Left lung (tissue), 10 donors: ENCODE measurements around the gene FNIP2. TPM values are rescaled to one million over a fixed set of nuclear protein-coding genes. Genes with fewer than 3 reads are reported as not detected.

Experiments
- ATAC-seq: fragments of 200-7000 bp; cut with Tn5 transposase; one replicate; pipeline ENCODE4 v1.9.1; 2020; ENCODE audit warnings: moderate library complexity
- DNase-seq, 4 donors: peaks; one replicate each; pipeline ENCODE4 v3.0.0-alpha.2; 2013 to 2020
- H3K27ac ChIP-seq, 2 donors: fragments of 200-600 bp; sonication (generic) in 1 of 2; one replicate each; pipeline versions ENCODE4 v1.5.0 to v1.8.0; 2020 to 2021
- H3K27me3 ChIP-seq, 2 donors: fragments of 200-600 bp; sonication (generic) in 1 of 2; one replicate each; pipeline versions ENCODE4 v1.5.0 to v1.8.0; 2020 to 2021
- H3K36me3 ChIP-seq, 2 donors: fragments of 200-600 bp; sonication (generic) in 1 of 2; one replicate each; pipeline versions ENCODE4 v1.5.0 to v1.8.0; 2020 to 2021
- H3K4me1 ChIP-seq, 2 donors: fragments of 200-600 bp; one replicate each; pipeline ENCODE4 v1.8.0; 2021
- H3K4me3 ChIP-seq, 2 donors: fragments of 200-600 bp; sonication (generic) in 1 of 2; one replicate each; pipeline versions ENCODE4 v1.5.0 to v1.8.0; 2020 to 2021; ENCODE audit warnings: mild to moderate bottlenecking in 1 of 2
- H3K9me3 ChIP-seq, 2 donors: fragments of 200-600 bp; sonication (generic) in 1 of 2; one replicate each; pipeline versions ENCODE4 v1.5.0 to v1.8.0; 2020 to 2021
- CTCF ChIP-seq, 2 donors: fragments of 200-600 bp; sonication (generic) in 1 of 2; IDR thresholded peaks; one replicate each; pipeline versions ENCODE4 v1.5.0 to v1.8.0; 2021; ENCODE audit warnings: antibody characterized with exemption in 2 of 2
- intact Hi-C, 2 donors: fragments of 100-400 bp; cut with DNase I; formaldehyde crosslinking; loops; one replicate each; pipeline versions ENCODE4 v1.11.2 to v1.14.2; 2022
- polyA plus RNA-seq, 6 donors: library from polyadenylated mRNA; unstranded; fragments of 120-200 nt; gene quantifications; one replicate each; pipeline ENCODE4 v1.2.1, GENCODE V29; 2013; ENCODE audit not compliant: insufficient read length in 6 of 6
- total RNA-seq, 2 donors: library from RNA; stranded (reverse); fragmentation: NEBNext Ultra II Directional; extraction: Animal tissue kit (Norgen Biotek cat#: 25700); gene quantifications; one replicate each; pipeline ENCODE4 v1.2.1, GENCODE V29; 2021
- donor health status: DM: no; HTN: yes; CAD: no.
- donor health status: DM: no; HTN: no; CAD: no.

Gene FNIP2
- total and polyA plus RNA-seq, 8 donors = 24.5 to 71.2 (median 29.3) TPM

- no peaks in the 10 kb centered on the region for H3K36me3 ChIP-seq
- ATAC-seq (no peak), DNase-seq (no peak)
- intact Hi-C loops = no loop called here
- no peak for TF ChIP-seq CTCF (IDR thresholded peaks at IDR 0.05)
- H3K4me1 ChIP-seq = peaks cover 0 to 25% of the 10 kb centered on the region in 2 donors
- no peaks in the 10 kb centered on the region for H3K27me3 ChIP-seq
- H3K4me3 ChIP-seq = no peak overlapping the region
- no peak overlapping the region for H3K27ac ChIP-seq
- H3K9me3 ChIP-seq = no peaks in the 10 kb centered on the region
These were observed 5.4 kb upstream of the FNIP2 start for GRCh38 chr4:158763462-158763861.

DNA sequence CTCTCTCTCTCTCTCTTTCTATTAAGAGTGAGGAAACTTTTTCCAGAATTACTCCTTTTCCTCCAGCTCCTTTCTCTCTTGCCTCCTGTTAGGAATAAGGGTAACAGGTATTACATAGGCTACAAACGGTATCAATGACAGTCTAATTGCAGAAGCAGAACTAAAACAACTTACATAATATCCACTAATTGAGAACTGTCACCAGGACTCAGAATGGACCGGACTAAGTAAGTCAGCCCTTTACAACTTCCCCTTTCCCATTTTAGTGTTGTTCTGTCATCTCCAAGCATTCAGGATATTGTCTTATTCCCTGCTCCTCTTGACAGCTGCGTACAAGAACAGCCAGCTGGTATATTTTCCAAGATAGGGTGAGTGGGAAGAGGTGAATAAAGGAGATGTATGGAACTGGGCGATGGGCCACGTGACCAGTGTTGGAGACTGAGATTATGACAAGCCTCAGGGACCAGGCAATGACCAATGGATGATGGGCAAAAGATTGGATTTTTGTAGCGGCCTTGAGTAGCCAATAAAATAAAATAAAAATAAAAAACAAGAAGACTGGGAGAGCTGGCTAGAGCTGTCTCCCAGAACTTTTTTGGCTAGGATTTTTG is 2.3 kb upstream of the FNIP2 start:
- ATAC-seq (no peak), DNase-seq (no peak)
- Histone ChIP-seq H3K27ac (peak overlapping the region in 1 of 2 donors; percentile 28), H3K4me3 (no peak overlapping the region), H3K4me1 (peaks cover 0 to 47% of the 10 kb centered on the region in 2 donors), H3K36me3 (no peaks in the 10 kb centered on the region), H3K9me3 (no peaks in the 10 kb centered on the region), H3K27me3 (no peaks in the 10 kb centered on the region)
- intact Hi-C loops = no loop called here
- no peak for TF ChIP-seq CTCF (IDR thresholded peaks at IDR 0.05)

GRCh38 chr4:158767451-158767850 is 1.4 kb upstream of the FNIP2 start:
- Histone ChIP-seq H3K27ac (peak overlapping the region in 1 of 2 donors; percentile 28), H3K9me3 (no peaks in the 10 kb centered on the region), H3K4me1 (peaks cover 0 to 56% of the 10 kb centered on the region in 2 donors), H3K36me3 (no peaks in the 10 kb centered on the region), H3K27me3 (no peaks in the 10 kb centered on the region), H3K4me3 (no peak overlapping the region)
- intact Hi-C loops = no loop called here
- DNase-seq (no peak), ATAC-seq (no peak)
- TF ChIP-seq CTCF (IDR thresholded peaks at IDR 0.05) = no peak

DNA sequence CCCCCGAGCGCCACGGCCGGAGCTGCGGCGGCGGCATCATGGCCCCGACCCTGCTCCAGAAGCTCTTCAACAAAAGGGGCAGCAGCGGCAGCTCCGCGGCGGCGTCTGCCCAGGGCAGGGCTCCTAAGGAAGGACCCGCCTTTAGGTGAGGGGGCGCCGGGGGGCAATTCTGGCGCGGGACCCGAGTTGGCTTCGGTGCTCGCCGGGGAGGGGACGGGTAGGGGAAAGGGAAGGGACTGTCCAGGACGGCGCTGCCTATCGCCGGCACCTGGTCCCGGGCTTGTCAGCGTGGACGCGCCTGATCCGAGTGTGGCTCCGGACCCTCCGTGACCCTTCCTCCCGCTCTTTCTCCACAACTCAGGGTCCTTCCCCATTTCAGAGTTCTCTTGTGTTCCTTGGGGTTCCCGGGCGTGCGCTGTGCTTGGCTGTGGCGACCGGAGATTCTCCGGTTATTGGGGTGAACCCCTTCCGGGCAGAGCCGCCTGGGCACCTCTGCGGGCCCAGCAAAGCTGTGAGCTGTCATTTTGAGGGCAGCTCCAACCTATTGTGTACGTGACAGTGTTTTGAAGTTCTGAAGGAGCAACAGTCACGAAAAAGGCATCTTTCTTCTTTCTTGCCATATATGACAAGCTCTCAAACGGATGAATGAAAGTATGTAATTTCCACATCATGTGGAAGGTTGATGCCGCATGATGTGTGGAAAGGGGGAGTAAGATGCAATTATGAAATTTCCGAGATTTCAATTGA is 522 bp downstream of the FNIP2 start:
- TF ChIP-seq CTCF (IDR thresholded peaks at IDR 0.05) = no peak
- Histone ChIP-seq H3K27me3 (no peaks in the 10 kb centered on the region), H3K27ac (peak overlapping the region; percentile 87 to 89), H3K4me1 (peaks cover 0 to 73% of the 10 kb centered on the region in 2 donors), H3K36me3 (no peaks in the 10 kb centered on the region), H3K4me3 (peak overlapping the region; percentile 66 to 81), H3K9me3 (no peaks in the 10 kb centered on the region)
- peak; percentile 30 for ATAC-seq
- DNase-seq = peak in 3 of 4 donors; percentile 44 to 89 (median 48)
- intact Hi-C loops = no loop called here

DNA sequence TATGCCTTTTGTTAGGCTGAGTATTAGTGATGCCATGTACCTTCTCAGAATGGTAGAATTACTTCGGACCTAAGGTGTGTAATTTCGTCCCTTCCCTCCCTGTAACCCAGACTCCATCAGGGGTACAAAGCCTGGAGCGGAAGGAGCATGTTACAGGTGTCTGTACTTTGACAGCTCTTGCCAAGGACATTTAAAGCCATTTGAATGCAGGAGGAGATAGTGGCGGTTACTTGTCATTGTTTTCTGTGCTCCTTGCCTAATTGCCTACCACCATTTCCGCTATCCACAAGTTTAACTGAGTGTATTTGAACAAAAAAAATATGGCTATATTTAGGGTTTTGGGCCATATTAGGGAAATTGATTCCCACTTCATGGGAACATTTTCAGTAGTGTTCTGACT is 1.8 kb downstream of the FNIP2 start:
- DNase-seq (no peak), ATAC-seq (no peak)
- intact Hi-C loops = no loop called here
- Histone ChIP-seq H3K4me3 (peak overlapping the region; percentile 66 to 81), H3K27ac (no peak overlapping the region), H3K4me1 (peaks cover 11 to 86% of the 10 kb centered on the region in 2 donors), H3K27me3 (no peaks in the 10 kb centered on the region), H3K36me3 (no peaks in the 10 kb centered on the region), H3K9me3 (no peaks in the 10 kb centered on the region)
- TF ChIP-seq CTCF (IDR thresholded peaks at IDR 0.05) = no peak
